HG03432 (cell line): Measurements from ENCODE around the gene SERBP1.
"Not testable (repeated sequence)": the region's sequence is repeated elsewhere in the genome, so short reads cannot be mapped to it uniquely, and the experiment has no call there.

Experiments used
- ATAC-seq: cut with Tn5 transposase; IDR thresholded peaks from one replicate; pipeline ENCODE4 v1.9.1; 2021; ENCODE audit warnings: mild to moderate bottlenecking, moderate library complexity; ENCODE audit not compliant: unreplicated experiment

Gene SERBP1

GRCh38 chr1:67430358-67431155 lies at the start of gene SERBP1:
SERBP1 (minus strand) TSS chr1:67430402; CDS start chr1:67430300, 102 bp downstream.
- peak; percentile 90 for ATAC-seq

- no peak for ATAC-seq
Observed at GRCh38 chr1:67479146-67479891, 49.1 kb upstream of the SERBP1 start.

GRCh38 chr1:67476906-67477305 lies 46.7 kb upstream of the SERBP1 start:
- ATAC-seq: no peak

- ATAC-seq: no peak
Observed at GRCh38 chr1:67476006-67476482, 45.8 kb upstream of the SERBP1 start.

GRCh38 chr1:67472056-67472455 lies 41.9 kb upstream of the SERBP1 start:
- no peak for ATAC-seq

- ATAC-seq: no peak
Observed at GRCh38 chr1:67469431-67469830, 39.2 kb upstream of the SERBP1 start.

GRCh38 chr1:67468066-67468718 lies 38.0 kb upstream of the SERBP1 start:
- no peak for ATAC-seq

- ATAC-seq: no peak
Observed at GRCh38 chr1:67465375-67465774, 35.2 kb upstream of the SERBP1 start.

GRCh38 chr1:67464746-67465145 lies 34.5 kb upstream of the SERBP1 start:
- no peak for ATAC-seq

- ATAC-seq: no peak
Observed at GRCh38 chr1:67464058-67464457, 33.9 kb upstream of the SERBP1 start.

GRCh38 chr1:67463298-67463955 lies 33.2 kb upstream of the SERBP1 start:
- ATAC-seq: no peak

GRCh38 chr1:67460676-67461500 lies 30.7 kb upstream of the SERBP1 start:
- no peak for ATAC-seq

- ATAC-seq: no peak
Observed at GRCh38 chr1:67459068-67459467, 28.9 kb upstream of the SERBP1 start.

GRCh38 chr1:67458663-67459062 lies 28.5 kb upstream of the SERBP1 start:
- ATAC-seq: no peak

GRCh38 chr1:67457247-67457646 lies 27.0 kb upstream of the SERBP1 start:
- no peak for ATAC-seq

GRCh38 chr1:67451815-67452214 lies 21.6 kb upstream of the SERBP1 start:
- ATAC-seq: no peak

- no peak for ATAC-seq
Observed at GRCh38 chr1:67451356-67451755, 21.2 kb upstream of the SERBP1 start.

- ATAC-seq: no peak
Observed at GRCh38 chr1:67446893-67447292, 16.7 kb upstream of the SERBP1 start.

- ATAC-seq: not testable (repeated sequence)
Observed at GRCh38 chr1:67446014-67446413, 15.8 kb upstream of the SERBP1 start.

GRCh38 chr1:67441739-67442281 lies 11.6 kb upstream of the SERBP1 start:
- no peak for ATAC-seq
